Panc1 (cell line): Measurements from ENCODE around the gene CCDC196. TPM values are rescaled to one million over a fixed set of nuclear protein-coding genes. Genes with fewer than 3 reads are reported as not detected.

Source experiments
- ATAC-seq: fragments of 200-7000 bp; cut with Tn5 transposase; 2 replicates; pipeline ENCODE4 v1.9.1; 2020; ENCODE audit warnings: mild to moderate bottlenecking, moderate library complexity
- BruUV-seq: library from RNA; stranded (reverse); fragments of 400-500 nt; replicated peaks from 2 replicates; lab custom pipeline; 2021; lab: Mats Ljungman, UMichigan
- CTCF ChIA-PET: fragments of 300-600 bp; sonication (Branson Sonifier 250); formaldehyde crosslinking; loops from one replicate; lab custom pipeline; 2022; ENCODE audit warnings: antibody characterized with exemption; lab: Charles Lee
- POLR2A ChIA-PET: fragments of 300-600 bp; sonication (Branson Sonifier 250); formaldehyde crosslinking; loops from one replicate; lab custom pipeline; 2022; ENCODE audit warnings: antibody characterized with exemption; lab: Charles Lee
- DNase-seq: peaks from one replicate; pipeline ENCODE4 v3.0.0-alpha.2; 2010; ENCODE audit warnings: low read depth, low spot score
- H3K27ac ChIP-seq: 2 replicates; pipeline ENCODE4 v1.5.1; 2011; ENCODE audit warnings: mild to moderate bottlenecking, low read length, inconsistent platforms
- H3K27me3 ChIP-seq: fragments of 200-500 bp; sonication (Bioruptor generic); 2 replicates; pipeline ENCODE4 v1.6.0; 2014; ENCODE audit warnings: low read length, inconsistent platforms; ENCODE audit not compliant: control insufficient read depth, insufficient read depth
- H3K36me3 ChIP-seq: fragments of 200-500 bp; sonication (Bioruptor generic); 2 replicates; pipeline ENCODE4 v1.5.1; 2014; ENCODE audit warnings: inconsistent platforms, mild to moderate bottlenecking, low read length, moderate library complexity; ENCODE audit not compliant: control insufficient read depth, insufficient read depth
- H3K4me1 ChIP-seq: 2 replicates; pipeline ENCODE4 v1.5.1; 2011; ENCODE audit warnings: inconsistent platforms, mild to moderate bottlenecking, low read length, moderate library complexity; ENCODE audit not compliant: control insufficient read depth, insufficient read depth
- H3K4me3 ChIP-seq, 2 experiments: 2 replicates each; pipeline ENCODE4 v1.5.1; 2011 to 2012; ENCODE audit warnings: low read depth in 2 of 2, low read length in 2 of 2, mild to moderate bottlenecking in 2 of 2, inconsistent platforms in 1 of 2, moderate library complexity in 1 of 2
- H3K9me3 ChIP-seq: fragments of 200-500 bp; sonication (Bioruptor generic); 2 replicates; pipeline ENCODE4 v1.5.1; 2014; ENCODE audit warnings: low read depth, mild to moderate bottlenecking, inconsistent platforms, low read length, moderate library complexity; ENCODE audit not compliant: control insufficient read depth, insufficient read depth
- POLR2AphosphoS5 ChIP-seq: IDR thresholded peaks from 2 replicates; pipeline ENCODE4 v1.6.1; 2012; ENCODE audit warnings: mild to moderate bottlenecking, low read depth, low read length, moderate library complexity
- SIN3A ChIP-seq: IDR thresholded peaks from 2 replicates; pipeline ENCODE4 v1.6.1; 2012; ENCODE audit warnings: low read depth, mild to moderate bottlenecking, low read length, moderate library complexity, borderline replicate concordance; ENCODE audit not compliant: insufficient read depth
- TCF7L2 ChIP-seq: IDR thresholded peaks from 2 replicates; pipeline ENCODE4 v1.6.1; 2011; ENCODE audit warnings: mild to moderate bottlenecking, low read depth, low read length, inconsistent platforms
- in situ Hi-C: cut with HindIII; loops from 2 replicates; pipeline ENCODE4 v1.10.0; 2016; ENCODE audit warnings: low sequenced_read_pairs, low pct_unique_long_range_greater_than_20kb
- intact Hi-C: fragments of 100-400 bp; cut with micrococcal nuclease; formaldehyde crosslinking; loops from one replicate; pipeline ENCODE4 v1.10.0; 2022; ENCODE audit not compliant: unreplicated experiment
- total RNA-seq: library from RNA; stranded (reverse); gene quantifications from one replicate; pipeline ENCODE4 v1.2.1, GENCODE V29; 2021; ENCODE audit not compliant: unreplicated experiment
- TF ChIP-seq, protein P1 (sequence below): fragments of 450-650 bp; IDR thresholded peaks from 2 replicates; pipeline ENCODE4 v1.5.1; 2017; ENCODE audit warnings: mild to moderate bottlenecking
- TF ChIP-seq, protein P2 (sequence below), 2 experiments: IDR thresholded peaks; 2 replicates each; pipeline ENCODE4 v1.6.1; 2011 to 2012; ENCODE audit warnings: low read depth in 2 of 2, control low read depth in 1 of 2, low read length in 1 of 2, mild to moderate bottlenecking in 1 of 2, moderate library complexity in 1 of 2; ENCODE audit not compliant: insufficient read depth in 1 of 2

CCDC196 gene
- total RNA-seq, 1 experiment from 2014 or later: not detected

DNA sequence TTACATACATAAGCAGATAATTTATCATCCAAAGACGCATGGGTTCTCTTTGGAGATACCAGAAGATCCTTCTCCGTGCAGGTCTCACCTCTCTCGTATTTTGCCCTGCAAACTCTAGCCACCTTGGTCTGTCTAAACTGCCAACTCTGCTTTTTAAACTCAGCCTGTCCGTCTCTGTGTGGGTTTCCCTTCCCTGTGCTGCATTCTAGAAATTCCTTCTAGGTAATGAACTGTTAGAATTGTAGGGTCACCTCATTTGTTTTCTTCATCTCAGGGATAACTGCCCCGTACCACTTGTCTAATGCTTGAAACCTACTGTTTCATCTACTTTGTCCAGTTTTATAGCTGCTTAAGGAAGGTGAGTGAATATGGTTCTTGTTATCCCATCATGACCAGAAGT lies 45.4 kb upstream of the CCDC196 start:
- in situ Hi-C loops: no loop called here
- DNase-seq (no peak), ATAC-seq (no peak)
- Histone ChIP-seq H3K4me1 (no peaks in the 10 kb centered on the region), H3K9me3 (peaks cover 11% of the 10 kb centered on the region; the same call in 1 of the 2 replicates), H3K36me3 (no peaks in the 10 kb centered on the region), H3K27ac (no peak overlapping the region), H3K4me3 (no peak overlapping the region), H3K27me3 (no peaks in the 10 kb centered on the region)
- BruUV-seq: no TSS peak
- ChIA-PET CTCF (no interaction called here), POLR2A (no interaction called here)
- intact Hi-C loops: no loop called here
- TF ChIP-seq, protein P1, sequence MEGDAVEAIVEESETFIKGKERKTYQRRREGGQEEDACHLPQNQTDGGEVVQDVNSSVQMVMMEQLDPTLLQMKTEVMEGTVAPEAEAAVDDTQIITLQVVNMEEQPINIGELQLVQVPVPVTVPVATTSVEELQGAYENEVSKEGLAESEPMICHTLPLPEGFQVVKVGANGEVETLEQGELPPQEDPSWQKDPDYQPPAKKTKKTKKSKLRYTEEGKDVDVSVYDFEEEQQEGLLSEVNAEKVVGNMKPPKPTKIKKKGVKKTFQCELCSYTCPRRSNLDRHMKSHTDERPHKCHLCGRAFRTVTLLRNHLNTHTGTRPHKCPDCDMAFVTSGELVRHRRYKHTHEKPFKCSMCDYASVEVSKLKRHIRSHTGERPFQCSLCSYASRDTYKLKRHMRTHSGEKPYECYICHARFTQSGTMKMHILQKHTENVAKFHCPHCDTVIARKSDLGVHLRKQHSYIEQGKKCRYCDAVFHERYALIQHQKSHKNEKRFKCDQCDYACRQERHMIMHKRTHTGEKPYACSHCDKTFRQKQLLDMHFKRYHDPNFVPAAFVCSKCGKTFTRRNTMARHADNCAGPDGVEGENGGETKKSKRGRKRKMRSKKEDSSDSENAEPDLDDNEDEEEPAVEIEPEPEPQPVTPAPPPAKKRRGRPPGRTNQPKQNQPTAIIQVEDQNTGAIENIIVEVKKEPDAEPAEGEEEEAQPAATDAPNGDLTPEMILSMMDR: no peak
- TF ChIP-seq POLR2AphosphoS5 (no peak), SIN3A (no peak), TCF7L2 (no peak)
- TF ChIP-seq, protein P2, sequence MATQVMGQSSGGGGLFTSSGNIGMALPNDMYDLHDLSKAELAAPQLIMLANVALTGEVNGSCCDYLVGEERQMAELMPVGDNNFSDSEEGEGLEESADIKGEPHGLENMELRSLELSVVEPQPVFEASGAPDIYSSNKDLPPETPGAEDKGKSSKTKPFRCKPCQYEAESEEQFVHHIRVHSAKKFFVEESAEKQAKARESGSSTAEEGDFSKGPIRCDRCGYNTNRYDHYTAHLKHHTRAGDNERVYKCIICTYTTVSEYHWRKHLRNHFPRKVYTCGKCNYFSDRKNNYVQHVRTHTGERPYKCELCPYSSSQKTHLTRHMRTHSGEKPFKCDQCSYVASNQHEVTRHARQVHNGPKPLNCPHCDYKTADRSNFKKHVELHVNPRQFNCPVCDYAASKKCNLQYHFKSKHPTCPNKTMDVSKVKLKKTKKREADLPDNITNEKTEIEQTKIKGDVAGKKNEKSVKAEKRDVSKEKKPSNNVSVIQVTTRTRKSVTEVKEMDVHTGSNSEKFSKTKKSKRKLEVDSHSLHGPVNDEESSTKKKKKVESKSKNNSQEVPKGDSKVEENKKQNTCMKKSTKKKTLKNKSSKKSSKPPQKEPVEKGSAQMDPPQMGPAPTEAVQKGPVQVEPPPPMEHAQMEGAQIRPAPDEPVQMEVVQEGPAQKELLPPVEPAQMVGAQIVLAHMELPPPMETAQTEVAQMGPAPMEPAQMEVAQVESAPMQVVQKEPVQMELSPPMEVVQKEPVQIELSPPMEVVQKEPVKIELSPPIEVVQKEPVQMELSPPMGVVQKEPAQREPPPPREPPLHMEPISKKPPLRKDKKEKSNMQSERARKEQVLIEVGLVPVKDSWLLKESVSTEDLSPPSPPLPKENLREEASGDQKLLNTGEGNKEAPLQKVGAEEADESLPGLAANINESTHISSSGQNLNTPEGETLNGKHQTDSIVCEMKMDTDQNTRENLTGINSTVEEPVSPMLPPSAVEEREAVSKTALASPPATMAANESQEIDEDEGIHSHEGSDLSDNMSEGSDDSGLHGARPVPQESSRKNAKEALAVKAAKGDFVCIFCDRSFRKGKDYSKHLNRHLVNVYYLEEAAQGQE (IDR thresholded peaks at IDR 0.05; ENCODE audit: insufficient read depth in 1 of 2, low read depth in 2 of 2, low read length in 1 of 2): no peak

DNA sequence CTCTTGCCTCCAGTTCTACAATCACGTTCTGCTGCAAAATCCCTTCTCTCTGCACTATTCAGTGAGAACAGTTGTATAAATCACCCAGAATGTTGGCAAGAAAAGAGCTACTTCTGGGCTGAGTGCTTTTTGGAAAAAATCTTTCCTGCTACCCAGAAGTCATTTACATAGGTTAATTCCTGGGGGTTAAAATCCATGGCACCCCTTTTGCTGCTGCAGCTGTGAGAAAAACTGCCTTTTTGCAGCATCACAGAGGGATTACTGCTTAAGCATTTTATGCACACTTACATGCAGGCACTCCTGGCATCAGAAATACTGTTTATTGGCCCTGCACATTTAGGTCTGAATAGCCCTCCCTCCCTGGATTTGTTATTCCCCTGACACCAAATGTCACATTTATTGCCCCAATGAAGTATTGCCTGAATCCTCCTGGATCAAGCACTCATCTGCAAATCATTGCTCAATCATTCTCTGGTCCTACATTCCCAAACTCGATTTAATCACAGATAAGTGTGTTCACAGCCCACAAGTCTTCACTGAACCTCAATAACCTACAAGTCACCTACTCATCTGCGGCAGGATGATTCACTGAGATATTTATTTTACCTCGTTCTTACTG lies 43.1 kb upstream of the CCDC196 start:
- TF ChIP-seq, protein P2 (IDR thresholded peaks at IDR 0.05; ENCODE audit: insufficient read depth in 1 of 2, low read depth in 2 of 2, low read length in 1 of 2): no peak
- TF ChIP-seq, protein P1: no peak
- TF ChIP-seq POLR2AphosphoS5 (no peak), SIN3A (no peak), TCF7L2 (no peak)
- Histone ChIP-seq H3K4me3 (no peak overlapping the region), H3K36me3 (no peaks in the 10 kb centered on the region), H3K27ac (no peak overlapping the region), H3K9me3 (peaks cover 11% of the 10 kb centered on the region; the same call in 1 of the 2 replicates), H3K4me1 (no peaks in the 10 kb centered on the region), H3K27me3 (no peaks in the 10 kb centered on the region)
- ATAC-seq (no peak), DNase-seq (no peak)
- no TSS peak for BruUV-seq
- ChIA-PET POLR2A (no interaction called here), CTCF (interaction anchor here (0.6 kb wide), 1 partner anchor 13 kb away, joined by 3 read pairs; no protein-coding TSS in a partner anchor)
- in situ Hi-C loops: no loop called here
- intact Hi-C loops: no loop called here
